ENCODE results near the gene TFCP2L1. TPM values are rescaled to one million over a fixed set of nuclear protein-coding genes. Genes with fewer than 3 reads are reported as not detected.

TFCP2L1 gene
- total RNA-seq, 4 donors from 2014 or later = 0.20 to 0.63 (median 0.41) TPM

- no peak overlapping the region for H3K27ac ChIP-seq
- TF ChIP-seq CTCF (IDR thresholded peaks at IDR 0.05) (no peak), POLR2A (IDR thresholded peaks at IDR 0.05) (no peak), EP300 (IDR thresholded peaks at IDR 0.05) (no peak)
- WGBS, 2 donors = 85 to 86% methylated on average over 14 to 18 of the region's 18 CpGs
- no peaks in the 10 kb centered on the region for H3K9me3 ChIP-seq
- no peak overlapping the region for H3K4me3 ChIP-seq
- H3K36me3 ChIP-seq = no peaks in the 10 kb centered on the region
- H3K4me1 ChIP-seq = no peaks in the 10 kb centered on the region
- no peak for DNase-seq (ENCODE audit: low spot score in 2 of 2)
- H3K27me3 ChIP-seq = no peaks in the 10 kb centered on the region
Observed at GRCh38 chr2:121248766-121249343, 36.1 kb downstream of the TFCP2L1 start.

- Histone ChIP-seq H3K36me3 (no peaks in the 10 kb centered on the region), H3K27me3 (no peaks in the 10 kb centered on the region), H3K4me3 (no peak overlapping the region), H3K9me3 (no peaks in the 10 kb centered on the region), H3K27ac (no peak overlapping the region), H3K4me1 (no peaks in the 10 kb centered on the region)
- WGBS, 2 donors = 90 to 93% methylated on average over 5 of the region's 5 CpGs
- no peak for DNase-seq (ENCODE audit: low spot score in 2 of 2)
- TF ChIP-seq EP300 (IDR thresholded peaks at IDR 0.05) (no peak), CTCF (IDR thresholded peaks at IDR 0.05) (no peak), POLR2A (IDR thresholded peaks at IDR 0.05) (no peak)
Observed at GRCh38 chr2:121247971-121248370, 37.0 kb downstream of the TFCP2L1 start.

- no peak for DNase-seq (ENCODE audit: low spot score in 2 of 2)
- TF ChIP-seq CTCF (IDR thresholded peaks at IDR 0.05) (no peak), EP300 (IDR thresholded peaks at IDR 0.05) (no peak), POLR2A (IDR thresholded peaks at IDR 0.05) (no peak)
- Histone ChIP-seq H3K4me3 (no peak overlapping the region), H3K9me3 (no peaks in the 10 kb centered on the region), H3K27ac (no peak overlapping the region), H3K4me1 (no peaks in the 10 kb centered on the region), H3K27me3 (no peaks in the 10 kb centered on the region), H3K36me3 (no peaks in the 10 kb centered on the region)
- WGBS, 2 donors = 84 to 85% methylated on average over 4 of the region's 4 CpGs
Observed at GRCh38 chr2:121247534-121247933, 37.5 kb downstream of the TFCP2L1 start.

- no peak for DNase-seq (ENCODE audit: low spot score in 2 of 2)
Observed at GRCh38 chr2:121246704-121247255, 38.2 kb downstream of the TFCP2L1 start.

More at GRCh38 chr2:121246704-121247255, 38.2 kb downstream of the TFCP2L1 start:
- no peak overlapping the region for H3K4me3 ChIP-seq
- no peaks in the 10 kb centered on the region for H3K27me3 ChIP-seq
- WGBS, 2 donors = 83 to 84% methylated on average over 15 of the region's 15 CpGs
- H3K36me3 ChIP-seq = no peaks in the 10 kb centered on the region
- TF ChIP-seq CTCF (IDR thresholded peaks at IDR 0.05) = no peak
- no peak for TF ChIP-seq EP300 (IDR thresholded peaks at IDR 0.05)
- no peak for TF ChIP-seq POLR2A (IDR thresholded peaks at IDR 0.05)
- no peaks in the 10 kb centered on the region for H3K4me1 ChIP-seq
- no peak overlapping the region for H3K27ac ChIP-seq
- H3K9me3 ChIP-seq = no peaks in the 10 kb centered on the region
